ENCODE results near the gene PPP2R3B. TPM values are rescaled to one million over a fixed set of nuclear protein-coding genes. Genes with fewer than 3 reads are reported as not detected.

The PPP2R3B gene
- total RNA-seq = 20.3 TPM

GRCh38 chrX:386768-387575, at the start of gene PPP2R3B:
PPP2R3B (minus strand) TSS chrX:386907; CDS start chrX:386691, 216 bp downstream.

GRCh38 chrX:318739-319578, 67.7 kb downstream of the PPP2R3B start, which contains the start of gene GTPBP6:
GTPBP6 (minus strand) TSS chrX:318796; CDS start chrX:318787, 9 bp downstream.

Small RNA genes within 50 kb of the gene (small RNA-seq; reads per million reads assigned to genes)
- not detected for gene RF00017

Other genes starting within 250 kb of the PPP2R3B start
- 21.2 TPM for gene PLCXD1, start 105.5 kb downstream of the PPP2R3B start, total RNA-seq
- gene GTPBP6, start 68.1 kb downstream of the PPP2R3B start, total RNA-seq = 18.0 TPM
- gene SHOX, start 243.9 kb upstream of the PPP2R3B start, total RNA-seq = 0.23 TPM